Activated T-cell treated with anti-CD3 and anti-CD28 coated beads, Interleukin-2, amount 50 U/mL, for 4 hours (primary cell): ENCODE measurements around the gene CADM4. TPM values are rescaled to one million over a fixed set of nuclear protein-coding genes. Genes with fewer than 3 reads are reported as not detected.
"Not testable (repeated sequence)": the region's sequence is repeated elsewhere in the genome, so short reads cannot be mapped to it uniquely, and the experiment has no call there.

Source experiments
- ATAC-seq, 2 donors: fragments of 200-7000 bp; cut with Tn5 transposase; one replicate each; pipeline ENCODE4 v1.10.0; 2021
- DNase-seq: peaks from one replicate; pipeline ENCODE4 v3.0.0-alpha.2; 2020
- H3K27me3 Mint-ChIP-seq: one replicate; pipeline ENCODE4 v1.8.0; 2021; ENCODE audit warnings: low read depth, mixed read lengths
- H3K36me3 Mint-ChIP-seq: one replicate; pipeline ENCODE4 v1.8.0; 2022; ENCODE audit warnings: mixed read lengths; ENCODE audit not compliant: insufficient read depth
- H3K4me1 Mint-ChIP-seq: one replicate; pipeline ENCODE4 v1.8.0; 2021; ENCODE audit warnings: low read depth, mixed read lengths
- H3K4me3 Mint-ChIP-seq: one replicate; pipeline ENCODE4 v1.8.0; 2021; ENCODE audit warnings: mild to moderate bottlenecking, moderate library complexity, mixed read lengths
- H3K9me3 Mint-ChIP-seq: one replicate; pipeline ENCODE4 v1.8.0; 2021; ENCODE audit warnings: mixed read lengths
- total RNA-seq, 3 donors: library from RNA; stranded (reverse); gene quantifications; one replicate each; pipeline ENCODE4 v1.2.1, GENCODE V29; 2021

CADM4 gene, protein sequence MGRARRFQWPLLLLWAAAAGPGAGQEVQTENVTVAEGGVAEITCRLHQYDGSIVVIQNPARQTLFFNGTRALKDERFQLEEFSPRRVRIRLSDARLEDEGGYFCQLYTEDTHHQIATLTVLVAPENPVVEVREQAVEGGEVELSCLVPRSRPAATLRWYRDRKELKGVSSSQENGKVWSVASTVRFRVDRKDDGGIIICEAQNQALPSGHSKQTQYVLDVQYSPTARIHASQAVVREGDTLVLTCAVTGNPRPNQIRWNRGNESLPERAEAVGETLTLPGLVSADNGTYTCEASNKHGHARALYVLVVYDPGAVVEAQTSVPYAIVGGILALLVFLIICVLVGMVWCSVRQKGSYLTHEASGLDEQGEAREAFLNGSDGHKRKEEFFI
- under 1 TPM; 0.40 to 0.63 (median 0.42) TPM for total RNA-seq

DNA sequence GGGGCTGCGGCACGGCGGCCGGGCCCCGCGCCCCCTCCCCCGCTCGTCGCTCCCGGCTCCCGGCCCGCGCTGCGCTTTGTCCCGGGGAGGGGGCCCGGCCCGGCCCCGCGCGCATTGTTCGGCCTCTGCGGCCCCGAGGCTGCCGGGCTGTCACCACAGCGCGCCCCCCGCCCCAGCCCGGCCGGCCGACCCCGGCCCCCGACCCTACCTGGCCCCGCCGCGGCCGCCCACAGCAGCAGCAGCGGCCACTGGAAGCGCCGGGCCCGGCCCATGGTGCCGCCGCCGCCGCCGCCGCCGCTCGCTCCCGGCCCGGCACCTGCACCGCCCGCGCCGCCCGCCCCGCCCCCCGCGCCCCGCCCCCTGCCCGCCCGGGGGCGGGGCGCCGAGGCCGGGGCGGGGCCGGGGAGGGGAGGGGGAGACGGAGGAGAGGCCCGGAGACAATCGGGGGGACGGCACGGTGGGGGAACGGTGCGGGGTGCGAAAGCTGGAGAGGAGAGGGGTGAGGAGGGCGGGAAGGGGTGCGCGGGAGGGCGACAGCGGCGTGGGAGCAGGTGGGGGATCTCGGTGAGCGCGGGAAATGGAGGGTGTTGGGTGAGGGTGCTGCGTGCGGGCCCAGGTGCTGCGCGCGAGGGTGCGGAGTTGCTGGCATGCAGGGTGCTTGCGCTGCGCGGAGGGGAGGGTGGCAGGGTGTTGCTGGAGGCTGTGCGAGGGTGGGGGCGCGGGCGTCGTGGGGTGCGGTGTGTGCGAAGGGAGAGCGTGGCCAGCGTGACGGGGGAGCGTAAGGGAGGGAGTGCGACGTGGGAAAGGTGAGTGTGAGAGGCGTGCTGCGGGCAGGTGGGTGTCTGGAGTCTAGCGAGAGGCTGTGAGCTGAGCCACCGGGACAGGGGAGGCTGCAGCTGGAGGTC, at the start of gene CADM4:
Gene CADM4 (minus strand): TSS at position 332 of the 905 bp plus-strand sequence. CDS start 60 bp downstream, at position 272.
- no peaks in the 10 kb centered on the region for H3K36me3 Mint-ChIP-seq
- ATAC-seq: peak; percentile 90 to 91
- peak within 1 kb of the TSS; percentile 76 for H3K4me3 Mint-ChIP-seq
- no peaks in the 10 kb centered on the region for H3K9me3 Mint-ChIP-seq
- H3K27me3 Mint-ChIP-seq: peaks cover 39% of the 10 kb centered on the region
- peak; percentile 35 for DNase-seq
- H3K4me1 Mint-ChIP-seq: peaks cover 10% of the 10 kb centered on the region

- ATAC-seq (no peak), DNase-seq (no peak)
- no peaks in the 10 kb centered on the region for H3K4me1 Mint-ChIP-seq
- peaks cover 2% of the 10 kb centered on the region for H3K27me3 Mint-ChIP-seq
- H3K4me3 Mint-ChIP-seq: no peak overlapping the region
- peaks cover 16% of the 10 kb centered on the region for H3K9me3 Mint-ChIP-seq
- no peaks in the 10 kb centered on the region for H3K36me3 Mint-ChIP-seq
Measured at GRCh38 chr19:43688059-43688701, 48.5 kb upstream of the CADM4 start.

GRCh38 chr19:43687660-43687997, 48.0 kb upstream of the CADM4 start:
- DNase-seq (no peak), ATAC-seq (no peak)
- Mint-ChIP-seq H3K27me3 (peaks cover 2% of the 10 kb centered on the region), H3K9me3 (peaks cover 16% of the 10 kb centered on the region), H3K4me3 (no peak overlapping the region), H3K4me1 (no peaks in the 10 kb centered on the region), H3K36me3 (no peaks in the 10 kb centered on the region)

DNA sequence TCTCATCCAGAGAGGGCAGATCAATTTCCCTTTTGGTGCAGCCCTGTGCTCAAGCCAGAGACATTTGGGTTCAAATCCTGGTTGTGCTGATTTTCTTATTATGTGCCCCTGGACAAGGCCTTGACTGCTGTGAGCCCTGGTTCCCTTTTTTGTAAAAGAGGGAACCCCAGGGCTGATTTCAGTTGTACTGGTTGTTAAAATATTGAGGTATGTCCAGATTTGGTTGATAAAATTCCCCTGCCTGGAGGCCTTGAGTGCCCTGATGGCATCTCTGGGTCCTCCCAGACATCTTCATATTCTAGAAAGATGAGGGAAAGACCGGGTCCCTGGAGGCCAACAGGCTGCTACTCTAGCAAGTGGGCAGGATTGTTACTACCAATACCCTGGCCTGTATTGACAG, 44.7 kb upstream of the CADM4 start:
- Mint-ChIP-seq H3K9me3 (no peaks in the 10 kb centered on the region), H3K27me3 (peaks cover 2% of the 10 kb centered on the region), H3K4me3 (no peak overlapping the region), H3K36me3 (no peaks in the 10 kb centered on the region), H3K4me1 (no peaks in the 10 kb centered on the region)
- ATAC-seq (no peak), DNase-seq (no peak)

DNA sequence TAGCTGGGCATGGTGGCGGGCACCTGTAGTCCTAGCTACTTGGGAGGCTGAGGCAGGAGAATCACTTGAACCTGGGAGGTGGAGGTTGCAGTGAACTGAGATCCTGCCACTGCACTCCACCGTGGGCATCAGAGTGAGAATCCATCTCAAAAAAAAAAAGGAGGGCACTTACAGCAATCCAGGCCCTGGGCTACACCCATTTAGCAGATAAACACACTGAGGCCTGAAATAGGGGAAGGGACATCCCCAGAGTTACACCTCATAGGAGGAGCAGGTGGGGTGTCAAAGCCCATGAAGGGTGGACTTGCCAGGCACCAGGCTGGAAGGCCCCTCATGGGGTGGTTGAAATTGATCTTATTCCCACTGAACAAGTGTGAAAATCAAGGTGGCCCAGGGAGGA, 44.3 kb upstream of the CADM4 start:
- no peaks in the 10 kb centered on the region for H3K4me1 Mint-ChIP-seq
- no peaks in the 10 kb centered on the region for H3K36me3 Mint-ChIP-seq
- DNase-seq (no peak), ATAC-seq (no peak)
- H3K4me3 Mint-ChIP-seq: no peak overlapping the region
- H3K9me3 Mint-ChIP-seq: no peaks in the 10 kb centered on the region
- peaks cover 2% of the 10 kb centered on the region for H3K27me3 Mint-ChIP-seq

- H3K9me3 Mint-ChIP-seq: no peaks in the 10 kb centered on the region
- H3K36me3 Mint-ChIP-seq: no peaks in the 10 kb centered on the region
- no peaks in the 10 kb centered on the region for H3K4me1 Mint-ChIP-seq
- H3K27me3 Mint-ChIP-seq: peaks cover 2% of the 10 kb centered on the region
- no peak overlapping the region for H3K4me3 Mint-ChIP-seq
- DNase-seq (no peak), ATAC-seq (no peak)
Measured at GRCh38 chr19:43682824-43683661, 43.4 kb upstream of the CADM4 start.

DNA sequence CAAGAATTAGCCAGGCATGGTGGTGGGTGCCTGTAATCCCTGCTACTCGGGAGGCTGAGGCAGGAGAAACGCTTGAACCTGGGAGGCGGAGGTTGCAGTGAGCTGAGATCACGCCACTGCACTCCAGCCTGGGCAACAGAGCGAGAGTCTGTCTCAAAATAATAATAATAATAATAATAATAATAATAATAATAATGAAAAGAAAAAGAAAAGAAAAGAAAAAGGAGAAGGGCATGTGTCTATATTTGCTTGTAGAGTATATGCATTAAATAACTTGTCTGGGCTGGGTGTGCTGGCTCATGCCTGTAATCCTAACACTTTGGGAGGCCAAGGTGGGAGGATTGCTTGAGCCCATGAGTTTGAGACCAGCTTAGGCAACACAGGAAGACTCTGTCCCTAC, 42.6 kb upstream of the CADM4 start:
- H3K27me3 Mint-ChIP-seq, DNase-seq: not testable (repeated sequence)

DNA sequence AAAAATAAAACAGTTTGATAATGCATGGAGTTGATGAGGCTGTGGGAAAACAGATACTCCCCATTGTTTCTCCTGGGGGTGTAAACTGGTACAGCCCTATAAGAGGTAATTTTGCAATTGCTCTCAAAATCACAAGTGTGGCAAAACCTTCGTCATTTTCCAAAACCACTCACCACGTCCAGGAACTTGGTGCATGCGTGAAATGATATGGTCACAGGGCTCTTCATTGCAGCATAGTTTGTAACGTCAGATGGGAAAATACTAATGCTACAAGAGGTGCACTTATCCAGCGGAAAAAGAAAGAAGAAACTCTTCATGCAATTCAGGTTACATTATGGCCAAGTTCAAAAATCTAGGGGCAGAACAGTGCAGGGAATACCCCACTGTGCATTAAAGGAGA, 42.2 kb upstream of the CADM4 start:
- ATAC-seq: no peak
- Mint-ChIP-seq H3K4me1 (no peaks in the 10 kb centered on the region), H3K9me3 (no peaks in the 10 kb centered on the region)

More for the DNA sequence above, 42.6 kb upstream of the CADM4 start:
- not testable (repeated sequence) for H3K4me1 Mint-ChIP-seq, ATAC-seq, H3K4me3 Mint-ChIP-seq, H3K9me3 Mint-ChIP-seq, H3K36me3 Mint-ChIP-seq

DNA sequence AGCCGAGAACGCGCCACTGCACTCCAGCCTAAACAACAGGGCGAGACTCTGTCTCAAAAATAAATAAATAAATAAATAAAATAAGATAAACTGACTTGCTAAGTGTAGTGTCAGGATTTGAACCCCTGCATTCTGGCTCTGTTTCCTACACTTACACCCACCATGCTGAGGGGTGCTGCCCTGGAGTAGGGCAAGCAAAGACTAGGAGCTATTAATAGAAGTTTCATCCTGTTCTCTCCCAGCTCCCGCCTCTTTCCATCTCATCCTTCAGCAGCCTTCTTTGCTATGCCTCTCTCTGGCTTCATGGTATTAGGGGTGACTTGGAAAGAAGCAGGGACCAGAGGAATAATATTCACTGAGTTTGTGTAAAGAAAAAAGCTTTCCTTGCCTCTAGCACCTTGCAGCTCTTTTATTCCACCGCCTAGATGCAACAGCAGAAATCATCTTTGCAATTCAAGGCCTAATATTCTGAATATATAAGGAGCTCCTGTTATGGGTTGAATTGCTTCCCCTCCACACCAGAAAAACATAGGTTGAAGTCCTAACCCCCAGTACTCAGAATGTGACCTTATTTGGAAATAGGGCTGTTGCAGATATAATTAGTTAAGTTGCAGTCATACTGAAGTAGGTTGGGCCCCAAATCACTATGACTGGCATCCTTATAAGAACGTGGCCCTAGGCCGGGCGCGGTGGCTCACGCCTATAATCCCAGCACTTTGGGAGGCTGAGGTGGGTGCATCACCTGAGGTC, 39.0 kb upstream of the CADM4 start:
- H3K36me3 Mint-ChIP-seq: no peaks in the 10 kb centered on the region
- H3K27me3 Mint-ChIP-seq: no peaks in the 10 kb centered on the region
- no peak overlapping the region for H3K4me3 Mint-ChIP-seq
- no peak for ATAC-seq
- DNase-seq: no peak
- peaks cover 8% of the 10 kb centered on the region for H3K4me1 Mint-ChIP-seq
- no peaks in the 10 kb centered on the region for H3K9me3 Mint-ChIP-seq

More for the DNA sequence above, 42.2 kb upstream of the CADM4 start:
- no peaks in the 10 kb centered on the region for H3K36me3 Mint-ChIP-seq
- no peak overlapping the region for H3K4me3 Mint-ChIP-seq
- DNase-seq: no peak
- H3K27me3 Mint-ChIP-seq: no peaks in the 10 kb centered on the region

- Mint-ChIP-seq H3K4me1 (peaks cover 8% of the 10 kb centered on the region), H3K36me3 (no peaks in the 10 kb centered on the region), H3K4me3 (no peak overlapping the region), H3K9me3 (no peaks in the 10 kb centered on the region), H3K27me3 (no peaks in the 10 kb centered on the region)
- DNase-seq: no peak
- no peak for ATAC-seq
Measured at GRCh38 chr19:43675906-43676305, 36.3 kb upstream of the CADM4 start.

DNA sequence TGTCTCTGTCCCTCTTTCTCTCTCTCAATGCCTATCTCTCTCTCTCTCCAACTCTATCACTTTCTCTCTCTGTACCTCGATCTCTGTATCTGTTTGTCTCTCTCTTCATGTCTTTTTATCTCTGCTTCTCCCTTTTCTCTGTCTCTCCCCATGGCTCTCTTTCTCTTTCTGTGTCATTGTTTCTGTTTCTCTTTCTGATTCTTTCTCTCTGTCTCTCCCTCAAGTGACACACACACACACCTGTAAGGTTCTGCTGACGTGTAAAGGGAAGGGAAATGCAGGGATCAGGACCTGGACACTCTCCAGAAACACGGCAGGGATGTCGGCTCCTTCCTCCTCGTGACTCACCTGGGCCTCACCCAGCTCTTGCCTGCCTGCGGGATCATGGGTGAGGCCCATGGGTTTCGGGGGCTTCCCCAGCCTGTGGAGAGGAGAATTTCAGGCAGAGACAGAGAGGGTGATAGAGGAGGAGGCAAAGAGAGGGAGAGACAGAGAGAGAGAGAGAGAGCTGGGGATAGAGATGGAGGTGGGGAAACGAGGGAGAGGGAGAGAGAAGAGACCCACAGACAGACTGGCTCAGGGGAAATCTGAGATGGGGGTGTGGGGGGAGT, 35.7 kb upstream of the CADM4 start:
- H3K4me3 Mint-ChIP-seq: no peak overlapping the region
- no peaks in the 10 kb centered on the region for H3K27me3 Mint-ChIP-seq
- H3K9me3 Mint-ChIP-seq: no peaks in the 10 kb centered on the region
- ATAC-seq (peak; percentile 73 to 90), DNase-seq (no peak)
- H3K4me1 Mint-ChIP-seq: peaks cover 12% of the 10 kb centered on the region
- H3K36me3 Mint-ChIP-seq: no peaks in the 10 kb centered on the region

DNA sequence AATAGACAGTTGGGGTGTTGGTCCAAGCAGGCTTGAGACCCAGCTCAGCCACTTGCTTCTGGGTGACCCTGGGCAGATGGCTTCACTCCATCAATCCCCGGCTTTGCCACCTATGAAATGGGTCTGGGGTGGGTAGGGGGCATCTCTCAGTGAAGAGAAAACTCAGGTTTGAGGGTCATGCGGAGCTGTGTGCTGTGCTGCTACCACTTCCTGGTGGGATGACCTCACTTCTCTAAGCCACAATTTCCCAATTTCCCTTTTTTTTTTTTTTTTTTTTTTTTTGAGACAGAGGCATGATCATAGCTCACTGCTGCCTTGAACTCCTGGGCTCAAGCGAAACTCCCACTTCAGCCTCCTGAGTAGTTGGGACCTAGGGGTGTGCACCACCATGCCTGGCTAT, 34.9 kb upstream of the CADM4 start:
- Mint-ChIP-seq H3K27me3 (peaks cover 2% of the 10 kb centered on the region), H3K4me3 (no peak overlapping the region), H3K36me3 (no peaks in the 10 kb centered on the region), H3K4me1 (peaks cover 19% of the 10 kb centered on the region), H3K9me3 (no peaks in the 10 kb centered on the region)
- ATAC-seq: no peak
- DNase-seq: no peak

DNA sequence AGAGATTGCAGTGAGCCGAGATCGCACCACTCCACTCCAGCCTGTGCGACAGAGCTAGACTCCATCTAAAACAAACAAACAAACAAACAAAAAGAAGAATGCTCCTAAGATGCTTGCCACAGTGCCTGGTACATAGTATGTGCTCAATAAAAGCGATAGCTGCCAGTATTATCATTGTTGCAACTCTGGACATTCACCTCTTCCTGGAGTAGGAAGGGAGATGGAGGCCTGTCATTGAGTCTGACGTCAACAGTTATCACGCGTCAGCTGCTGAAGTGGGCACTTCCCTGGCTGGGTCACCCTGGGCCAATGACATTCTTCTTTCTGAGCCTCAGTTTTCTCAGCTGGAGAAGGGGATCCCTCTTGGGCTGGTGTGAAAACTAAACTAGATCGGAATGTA, 34.5 kb upstream of the CADM4 start:
- H3K9me3 Mint-ChIP-seq: no peaks in the 10 kb centered on the region
- no peak overlapping the region for H3K4me3 Mint-ChIP-seq
- H3K4me1 Mint-ChIP-seq: peaks cover 22% of the 10 kb centered on the region
- H3K36me3 Mint-ChIP-seq: no peaks in the 10 kb centered on the region
- ATAC-seq: no peak
- H3K27me3 Mint-ChIP-seq: peaks cover 2% of the 10 kb centered on the region
- no peak for DNase-seq
